ENCODE measurements around the gene KRTAP10-6.
"Not testable (repeated sequence)": the region's sequence is repeated elsewhere in the genome, so short reads cannot be mapped to it uniquely, and the experiment has no call there.

Gene KRTAP10-6, protein sequence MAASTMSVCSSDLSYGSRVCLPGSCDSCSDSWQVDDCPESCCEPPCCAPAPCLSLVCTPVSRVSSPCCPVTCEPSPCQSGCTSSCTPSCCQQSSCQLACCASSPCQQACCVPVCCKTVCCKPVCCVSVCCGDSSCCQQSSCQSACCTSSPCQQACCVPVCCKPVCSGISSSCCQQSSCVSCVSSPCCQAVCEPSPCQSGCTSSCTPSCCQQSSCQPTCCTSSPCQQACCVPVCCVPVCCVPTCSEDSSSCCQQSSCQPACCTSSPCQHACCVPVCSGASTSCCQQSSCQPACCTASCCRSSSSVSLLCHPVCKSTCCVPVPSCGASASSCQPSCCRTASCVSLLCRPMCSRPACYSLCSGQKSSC

DNA sequence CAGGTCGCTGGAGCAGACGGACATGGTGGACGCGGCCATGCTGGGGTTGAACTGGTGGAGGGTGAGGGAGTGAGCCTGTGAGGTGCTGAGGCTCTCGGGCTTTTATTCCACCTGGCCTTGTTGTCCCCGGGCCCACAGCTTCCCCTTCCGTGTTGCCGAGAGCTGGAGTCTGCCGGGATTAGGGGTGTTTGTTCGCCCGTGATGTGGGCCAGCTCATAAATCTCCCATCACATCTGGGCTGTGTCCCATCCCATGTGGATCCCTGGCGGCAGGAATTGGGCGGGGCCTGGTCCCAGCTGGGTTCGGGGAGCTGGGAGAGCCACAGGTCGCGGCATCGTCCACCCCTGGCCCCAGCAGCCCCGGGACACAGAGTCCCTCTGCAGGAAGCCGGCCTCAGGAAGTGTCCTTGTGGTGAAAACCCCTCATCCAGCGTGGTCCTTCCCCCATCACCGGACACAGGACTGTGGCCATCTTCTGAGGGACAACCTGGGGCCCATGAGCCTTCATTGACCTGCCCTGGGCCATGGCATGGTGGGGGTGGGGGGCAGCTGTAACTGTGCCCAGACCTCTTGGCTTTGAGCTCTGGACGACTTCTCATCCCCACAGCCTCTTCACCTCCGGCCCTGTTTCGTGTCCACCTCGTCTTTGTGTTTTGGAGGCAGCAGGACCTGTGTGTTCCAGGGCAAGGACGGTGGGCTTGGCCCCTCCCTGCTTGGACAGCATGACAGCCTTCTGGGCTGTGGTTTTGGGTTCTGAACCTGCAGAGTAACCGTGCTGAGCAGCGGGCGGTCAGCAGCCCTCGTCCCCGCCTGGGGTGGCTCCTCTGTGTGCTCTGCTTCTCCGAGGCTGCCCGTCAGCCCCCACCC lies at the start of gene KRTAP10-6:
KRTAP10-6 (minus strand) TSS at position 60 of the 866 bp plus-strand sequence; CDS start at position 39, 21 bp downstream.
- DNase-seq: no peak

DNA sequence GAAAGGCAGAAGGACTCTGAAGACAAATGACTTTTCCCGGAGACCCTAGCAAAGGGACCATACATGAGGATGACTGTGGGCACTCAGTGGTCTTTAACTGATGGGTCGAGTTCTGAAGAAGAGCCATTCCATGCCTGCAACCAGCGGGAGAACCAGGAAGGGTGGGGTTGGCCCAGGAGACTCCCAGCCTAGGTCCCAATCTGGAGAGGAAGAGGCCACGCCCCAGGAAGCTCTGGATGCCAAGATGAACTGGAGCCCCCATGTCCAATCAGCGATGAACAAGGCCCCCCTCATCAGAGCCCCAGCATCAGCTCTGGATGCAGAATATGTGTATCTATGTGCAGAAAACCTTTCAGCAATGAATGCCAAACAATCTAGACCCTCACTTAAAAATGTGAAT lies 48.5 kb upstream of the KRTAP10-6 start:
- no peak for DNase-seq

DNA sequence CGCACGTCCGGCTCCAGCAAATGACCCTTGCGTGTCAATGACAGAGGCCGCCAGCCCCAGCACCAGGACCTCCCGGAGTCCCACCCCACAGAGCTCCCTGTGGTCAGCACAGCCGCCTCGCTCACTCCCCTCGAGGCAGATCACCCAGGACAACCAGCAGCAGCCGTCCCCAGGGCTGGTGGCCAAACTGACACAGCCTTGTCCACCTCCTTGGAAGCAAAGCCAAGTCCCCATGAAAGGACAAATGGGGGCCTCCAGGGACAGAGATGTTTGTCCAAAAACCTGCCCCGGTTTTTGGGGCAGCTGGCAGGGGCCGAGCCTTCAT lies 47.0 kb upstream of the KRTAP10-6 start:
- no peak for DNase-seq

DNA sequence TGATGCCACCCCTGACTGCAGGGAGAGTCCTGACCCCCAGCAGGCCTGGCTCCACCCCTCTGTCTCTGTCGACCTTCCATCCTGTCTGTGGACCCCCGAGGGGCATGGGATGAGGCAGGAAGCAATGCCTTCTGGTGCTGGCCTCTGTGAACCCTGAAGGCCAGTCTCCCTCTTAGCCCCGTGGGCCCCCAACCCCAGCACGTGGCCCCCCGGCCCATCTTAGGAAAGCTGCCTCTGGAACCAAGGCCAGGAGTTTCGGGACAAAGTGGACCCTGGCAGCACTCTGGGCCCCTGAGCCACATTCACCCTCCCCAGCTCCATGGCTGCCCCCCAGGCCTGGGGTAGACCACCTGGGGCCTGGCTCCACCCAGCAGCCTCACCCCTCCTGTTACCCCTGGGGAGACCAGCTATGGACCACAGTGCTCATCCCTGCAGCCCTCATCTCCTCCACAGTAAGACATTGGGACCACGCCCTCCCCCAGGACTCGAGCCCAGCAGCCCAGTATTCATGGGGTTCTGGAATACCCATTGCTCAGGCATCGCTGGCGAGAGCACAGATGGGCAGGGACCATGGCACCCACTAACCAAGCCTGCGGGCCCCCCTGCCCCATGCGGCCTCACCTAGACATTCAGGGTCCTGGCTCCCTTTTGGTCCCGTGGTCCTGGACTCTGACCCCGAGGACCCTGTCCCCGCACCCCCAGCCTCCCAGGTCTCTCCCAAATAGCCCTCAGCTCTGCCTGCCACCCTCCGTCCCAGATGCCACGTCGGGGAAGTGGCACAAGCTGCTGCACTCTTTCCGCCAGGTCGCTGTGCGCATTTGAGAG lies 46.4 kb upstream of the KRTAP10-6 start:
- DNase-seq: not testable (repeated sequence)

DNA sequence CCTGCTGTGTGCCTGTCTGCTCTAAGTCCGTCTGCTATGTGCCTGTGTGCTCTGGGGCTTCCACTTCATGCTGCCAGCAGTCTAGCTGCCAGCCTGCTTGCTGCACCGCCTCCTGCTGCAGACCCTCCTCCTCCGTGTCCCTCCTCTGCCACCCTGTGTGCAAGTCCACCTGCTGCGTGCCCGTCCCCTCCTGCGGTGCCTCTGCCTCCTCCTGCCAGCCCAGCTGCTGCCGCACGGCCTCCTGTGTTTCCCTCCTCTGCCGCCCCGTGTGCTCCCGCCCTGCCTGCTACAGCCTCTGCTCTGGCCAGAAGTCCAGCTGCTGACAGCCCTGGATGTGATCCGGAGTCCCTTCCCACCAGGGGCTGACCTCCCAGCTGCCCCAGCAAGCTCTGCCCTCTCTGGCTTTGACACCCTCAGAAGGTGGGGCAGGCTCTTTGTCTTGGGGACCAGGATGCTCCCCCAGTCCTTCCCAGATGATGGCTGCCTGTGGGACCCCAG lies 45.6 kb upstream of the KRTAP10-6 start:
- not testable (repeated sequence) for DNase-seq

DNA sequence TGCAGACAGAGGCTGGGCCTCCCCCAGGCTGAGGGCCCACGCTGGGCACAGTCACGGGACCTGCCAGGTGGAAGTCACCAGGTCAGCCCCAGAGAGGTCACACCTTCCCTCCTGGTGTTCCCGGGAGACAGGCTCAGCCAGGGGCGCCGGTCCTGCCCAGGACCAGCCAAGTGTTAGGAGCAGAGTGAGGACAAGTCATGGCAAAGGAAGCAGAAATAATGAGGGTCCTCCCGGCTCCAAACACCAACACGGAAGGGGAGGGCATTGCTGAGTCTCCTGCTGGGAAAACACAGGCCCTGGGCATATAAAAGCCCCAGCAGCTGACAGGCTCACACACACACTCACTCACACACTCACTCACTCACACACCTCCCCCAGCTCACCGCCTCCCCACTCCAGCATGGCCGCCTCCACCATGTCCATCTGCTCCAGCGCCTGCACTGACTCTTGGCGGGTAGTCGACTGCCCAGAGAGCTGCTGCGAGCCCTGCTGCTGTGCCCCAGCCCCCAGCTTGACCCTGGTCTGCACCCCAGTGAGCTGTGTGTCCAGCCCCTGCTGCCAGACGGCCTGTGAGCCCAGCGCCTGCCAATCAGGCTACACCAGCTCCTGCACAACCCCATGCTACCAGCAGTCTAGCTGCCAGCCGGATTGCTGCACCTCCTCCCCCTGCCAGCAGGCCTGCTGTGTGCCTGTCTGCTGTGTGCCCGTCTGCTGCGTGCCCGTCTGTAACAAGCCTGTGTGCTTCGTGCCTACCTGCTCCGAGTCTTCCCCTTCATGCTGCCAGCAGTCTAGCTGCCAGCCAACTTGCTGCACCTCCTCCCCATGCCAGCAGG lies 44.9 kb upstream of the KRTAP10-6 start, which contains the start of gene KRTAP10-10:
KRTAP10-10 (plus strand) TSS at position 339 of the 833 bp plus-strand sequence; CDS start at position 401, 62 bp downstream.
- no peak for DNase-seq

DNA sequence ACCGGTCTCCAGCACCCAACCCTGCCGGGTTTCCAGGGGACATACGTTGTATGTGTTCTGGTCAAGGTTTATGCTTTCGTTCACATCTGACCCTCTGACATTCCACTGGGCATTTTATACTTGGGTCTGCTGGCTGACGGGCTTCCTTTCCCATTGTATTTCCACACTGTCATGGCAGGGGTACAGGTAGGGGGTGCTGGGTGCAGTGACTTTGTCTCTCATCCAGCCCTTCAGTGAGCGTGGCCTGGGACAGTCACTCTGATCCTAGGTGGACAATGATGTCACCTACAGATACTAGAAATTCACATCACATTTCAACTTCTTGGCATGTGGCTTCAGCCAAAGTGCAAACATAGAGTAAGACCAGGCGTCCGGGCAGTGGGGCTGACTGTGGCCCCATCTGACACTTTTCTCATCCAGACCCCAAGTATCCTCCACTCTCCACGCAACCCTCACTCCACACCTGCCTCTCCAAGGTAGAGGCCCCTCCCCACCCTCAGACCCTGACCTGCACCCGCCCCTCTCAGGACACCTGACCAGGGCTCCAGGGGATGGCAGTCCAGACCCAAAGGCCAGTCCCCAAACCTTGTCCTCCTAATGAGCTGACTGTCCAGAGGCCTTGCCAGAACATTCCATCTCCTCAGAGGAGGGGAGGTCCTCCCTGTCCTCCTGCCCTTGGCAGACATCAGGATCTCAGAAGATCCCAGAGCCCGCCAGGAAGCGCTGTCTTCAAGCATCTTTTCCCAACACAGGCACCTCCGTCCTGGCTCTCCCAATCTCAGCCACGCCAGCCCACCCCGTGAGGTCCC lies 44.1 kb upstream of the KRTAP10-6 start:
- no peak for DNase-seq

DNA sequence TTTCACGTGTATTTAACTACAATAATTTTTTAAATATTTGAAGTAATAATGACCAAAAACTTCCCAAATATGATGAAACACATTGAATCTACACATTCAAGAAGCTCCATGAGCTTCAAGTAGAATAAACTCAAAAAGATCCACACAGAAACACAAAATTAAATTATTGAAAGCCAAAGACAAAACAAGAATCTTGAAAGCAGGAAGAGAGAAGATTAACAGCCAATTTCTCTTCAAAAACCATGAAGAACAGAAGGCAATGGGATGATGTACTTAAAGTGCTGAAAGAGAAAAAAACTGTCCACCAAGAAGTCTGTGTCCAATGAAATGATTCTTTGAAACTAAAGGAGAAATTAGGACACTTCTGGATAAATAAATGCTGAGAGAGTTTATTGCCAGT lies 39.8 kb upstream of the KRTAP10-6 start:
- DNase-seq: no peak

DNA sequence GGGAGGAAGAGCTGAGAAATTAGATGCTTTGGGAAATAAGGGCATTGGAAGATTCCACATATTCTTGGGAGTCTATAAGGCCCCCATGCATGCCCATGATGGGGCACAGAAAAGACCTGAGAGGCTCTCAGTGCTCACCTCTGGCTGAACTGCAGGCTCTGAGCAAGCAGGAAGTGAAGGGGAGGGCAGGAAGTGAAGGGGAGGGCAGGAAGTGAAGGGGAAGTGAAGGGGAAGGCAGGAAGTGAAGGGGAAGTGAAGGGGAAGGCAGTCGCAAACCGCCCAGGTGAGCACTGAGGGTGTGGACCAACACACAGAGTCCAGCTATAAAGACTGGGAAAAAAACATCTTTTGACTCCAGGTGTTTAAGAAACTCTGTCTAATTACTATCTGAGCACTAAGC lies 38.1 kb upstream of the KRTAP10-6 start:
- no peak for DNase-seq

DNA sequence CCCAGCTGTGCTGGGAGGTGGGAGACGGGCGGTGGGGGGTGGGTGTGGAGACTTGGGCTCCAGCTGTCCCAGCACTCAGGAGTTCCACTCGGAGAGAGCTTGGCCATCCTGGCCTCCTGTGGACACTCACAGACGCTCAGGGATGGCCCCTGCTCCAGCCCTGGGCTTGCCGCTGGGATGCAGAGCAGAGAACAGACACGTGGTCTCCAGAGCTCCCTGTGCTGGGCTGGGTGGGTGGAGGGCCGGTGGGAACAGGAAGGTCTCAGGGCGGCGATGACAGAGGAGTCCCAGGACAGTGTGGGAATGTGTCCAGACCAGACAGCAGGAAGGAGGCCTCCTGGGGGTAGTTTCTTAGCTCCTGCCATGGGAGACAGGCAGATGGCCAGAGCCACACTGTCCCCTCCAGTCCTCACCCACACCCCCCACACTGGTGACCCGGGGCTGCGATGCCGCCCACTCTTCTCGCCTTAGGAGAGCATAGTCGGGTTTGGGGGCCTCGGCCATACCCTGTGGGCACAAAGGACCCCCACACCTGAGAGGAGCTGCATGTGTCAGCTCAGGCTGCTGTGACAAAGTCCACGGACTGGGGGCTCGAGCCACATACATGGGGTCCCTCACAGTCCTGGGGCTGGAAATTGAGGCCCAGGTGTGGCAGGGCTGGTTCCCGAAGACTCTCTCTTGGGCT lies 36.5 kb upstream of the KRTAP10-6 start:
- no peak for DNase-seq

DNA sequence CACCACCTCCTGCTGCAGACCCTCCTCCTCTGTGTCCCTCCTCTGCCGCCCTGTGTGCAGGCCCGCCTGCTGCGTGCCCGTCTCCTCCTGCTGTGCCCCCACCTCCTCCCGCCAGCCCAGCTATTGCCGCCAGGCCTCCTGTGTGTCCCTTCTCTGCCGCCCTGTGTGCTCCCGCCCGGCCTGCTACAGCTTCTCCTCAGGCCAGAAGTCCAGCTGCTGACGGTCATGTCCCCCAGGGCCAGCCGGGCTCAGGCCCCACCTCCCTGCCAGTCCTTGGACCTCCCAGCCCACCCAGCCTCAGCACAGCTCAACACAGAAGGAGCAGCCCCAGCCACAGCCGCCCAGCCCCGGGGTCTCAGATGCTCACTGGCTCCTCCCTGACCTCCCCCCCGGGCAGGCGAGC lies 35.5 kb upstream of the KRTAP10-6 start:
- DNase-seq: not testable (repeated sequence)

DNA sequence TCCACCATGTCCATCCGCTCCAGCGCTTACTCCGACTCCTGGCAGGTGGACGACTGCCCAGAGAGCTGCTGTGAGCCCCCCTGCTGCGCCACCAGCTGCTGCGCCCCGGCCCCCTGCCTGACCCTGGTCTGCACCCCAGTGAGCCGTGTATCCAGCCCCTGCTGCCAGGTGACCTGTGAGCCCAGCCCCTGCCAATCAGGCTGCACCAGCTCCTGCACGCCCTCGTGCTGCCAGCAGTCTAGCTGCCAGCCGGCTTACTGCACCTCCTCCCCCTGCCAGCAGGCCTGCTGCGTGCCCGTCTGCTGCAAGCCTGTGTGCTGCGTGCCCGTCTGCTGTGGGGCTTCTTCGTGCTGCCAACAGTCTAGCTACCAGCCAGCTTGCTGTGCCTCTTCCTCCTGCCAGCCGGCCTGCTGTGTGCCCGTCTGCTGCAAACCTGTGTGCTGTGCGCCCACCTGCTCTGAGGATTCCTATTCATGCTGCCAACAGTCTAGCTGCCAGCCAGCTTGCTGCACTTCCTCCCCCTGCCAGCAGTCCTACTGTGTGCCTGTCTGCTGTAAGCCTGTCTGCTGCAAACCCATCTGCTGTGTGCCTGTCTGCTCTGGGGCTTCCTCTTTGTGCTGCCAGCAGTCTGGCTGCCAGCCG lies 35.0 kb upstream of the KRTAP10-6 start:
- not testable (repeated sequence) for DNase-seq

DNA sequence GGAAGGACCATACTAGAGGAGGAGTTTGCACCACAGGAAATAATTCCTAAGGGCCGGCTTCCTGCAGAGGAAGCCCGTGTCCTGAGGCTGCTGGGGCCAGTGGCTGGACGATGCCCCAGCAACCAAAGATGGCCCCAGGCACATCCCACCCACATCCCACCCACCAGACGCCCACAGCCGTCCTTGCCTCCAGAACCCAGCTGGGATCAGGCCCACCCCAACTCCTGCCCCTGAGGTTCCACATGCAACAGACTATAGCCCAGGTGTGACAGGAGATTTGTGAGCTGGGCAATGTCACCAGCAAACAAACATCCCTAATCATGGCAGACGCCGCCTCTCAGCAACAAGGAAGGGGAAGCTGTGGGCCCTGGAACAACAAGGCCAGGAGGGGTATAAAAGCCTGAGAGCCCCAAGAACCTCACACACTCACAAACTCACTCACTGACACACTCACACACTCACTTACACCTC lies 34.4 kb upstream of the KRTAP10-6 start, which contains the start of gene KRTAP10-9:
KRTAP10-9 (plus strand) TSS at position 421 of the 471 bp plus-strand sequence. CDS start 79 bp downstream, outside the sequence.
- DNase-seq: no peak

DNA sequence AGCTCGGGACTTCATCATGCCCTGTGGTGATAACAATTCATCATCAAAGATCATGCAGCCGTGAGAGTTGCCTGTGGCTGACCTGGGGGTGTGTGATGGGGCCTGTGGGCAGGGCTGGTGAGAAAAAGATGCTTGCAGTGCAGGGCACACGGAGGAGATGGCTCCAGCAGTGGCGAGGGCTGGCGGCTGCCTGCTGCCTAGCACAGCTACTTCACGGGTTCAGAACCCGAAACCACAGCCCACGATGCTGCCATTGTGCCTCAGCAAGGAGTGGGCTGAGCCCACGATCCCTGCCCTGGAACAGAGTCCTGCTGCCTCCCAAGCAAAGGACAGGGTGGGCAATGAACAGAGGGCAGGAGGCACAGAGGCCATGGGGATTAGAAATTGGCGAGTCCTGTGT lies 34.0 kb upstream of the KRTAP10-6 start:
- no peak for DNase-seq

DNA sequence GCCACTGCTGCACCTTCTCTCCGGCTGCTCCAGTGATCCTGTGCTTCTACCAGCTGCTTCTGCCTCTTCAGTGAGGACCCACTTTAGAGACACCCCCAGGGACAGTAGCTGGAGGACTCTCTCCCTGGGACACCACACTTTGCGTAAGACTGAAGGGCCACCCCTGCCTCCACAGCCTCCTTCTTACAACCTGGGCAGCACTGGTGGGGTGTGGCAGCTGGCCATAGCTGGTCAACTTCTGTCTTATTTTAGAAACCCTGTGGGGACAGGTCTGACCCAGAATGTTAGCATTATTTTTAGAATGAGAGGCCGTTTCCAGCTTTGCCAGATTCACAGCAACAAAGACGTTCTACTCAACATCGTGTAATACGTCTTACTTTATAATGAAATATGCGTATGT lies 33.5 kb upstream of the KRTAP10-6 start:
- DNase-seq: no peak

DNA sequence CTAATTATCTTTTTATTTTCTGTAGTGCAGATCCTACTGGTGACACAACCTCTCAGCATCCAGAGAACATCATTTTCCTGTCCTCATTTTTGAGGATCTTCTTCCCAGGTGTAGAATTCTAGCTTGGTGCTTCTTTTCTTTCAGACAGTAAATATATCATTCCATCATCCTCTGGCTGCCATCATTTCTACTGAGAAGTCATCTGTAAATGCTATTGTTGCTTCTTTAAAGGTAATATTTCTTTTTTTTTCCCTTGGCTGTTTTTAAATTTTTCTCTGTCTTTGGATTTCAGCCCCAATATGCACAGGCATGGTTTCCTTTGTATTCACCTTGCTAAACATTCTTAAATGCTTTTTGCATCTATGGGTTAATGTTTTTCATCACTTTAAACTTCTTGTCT lies 31.3 kb upstream of the KRTAP10-6 start:
- DNase-seq: no peak

DNA sequence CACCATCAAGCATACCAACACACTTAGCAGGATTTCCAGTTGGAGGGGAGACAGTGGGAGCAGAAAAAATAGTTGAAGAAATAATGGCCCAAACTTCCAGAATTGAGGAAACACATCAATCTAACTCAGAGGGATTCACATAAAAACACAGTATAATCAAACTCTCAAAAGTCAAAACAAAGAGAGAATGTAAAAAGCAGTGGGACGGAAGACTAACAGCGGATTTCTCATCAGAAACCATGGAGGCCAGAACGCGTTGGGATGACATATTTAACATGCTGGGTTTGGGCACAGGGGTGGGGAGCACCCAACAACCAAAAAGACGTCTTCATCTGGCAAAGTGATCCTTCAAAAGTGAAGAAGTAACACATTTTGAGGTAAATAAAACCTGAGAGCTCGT lies 27.6 kb upstream of the KRTAP10-6 start:
- DNase-seq: no peak

DNA sequence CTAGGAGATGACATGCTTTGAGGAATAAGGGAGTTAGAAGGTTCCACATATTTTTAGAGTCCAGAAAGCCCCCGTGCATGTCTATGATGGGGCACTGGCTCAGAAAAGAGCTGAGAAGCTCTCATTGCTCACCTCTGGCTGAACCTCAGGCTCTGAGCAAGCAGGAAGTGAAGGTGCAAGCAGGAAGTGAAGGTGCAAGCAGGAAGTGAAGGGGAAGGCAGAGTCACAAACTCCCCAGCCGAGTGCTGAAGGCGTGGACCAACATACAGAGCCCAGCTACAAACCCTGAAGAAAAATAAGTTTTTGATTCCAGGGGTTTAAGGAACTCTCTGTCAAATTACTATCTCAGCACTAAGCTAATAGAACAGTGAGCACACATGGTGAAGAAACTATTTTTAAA lies 26.6 kb upstream of the KRTAP10-6 start:
- DNase-seq: no peak

DNA sequence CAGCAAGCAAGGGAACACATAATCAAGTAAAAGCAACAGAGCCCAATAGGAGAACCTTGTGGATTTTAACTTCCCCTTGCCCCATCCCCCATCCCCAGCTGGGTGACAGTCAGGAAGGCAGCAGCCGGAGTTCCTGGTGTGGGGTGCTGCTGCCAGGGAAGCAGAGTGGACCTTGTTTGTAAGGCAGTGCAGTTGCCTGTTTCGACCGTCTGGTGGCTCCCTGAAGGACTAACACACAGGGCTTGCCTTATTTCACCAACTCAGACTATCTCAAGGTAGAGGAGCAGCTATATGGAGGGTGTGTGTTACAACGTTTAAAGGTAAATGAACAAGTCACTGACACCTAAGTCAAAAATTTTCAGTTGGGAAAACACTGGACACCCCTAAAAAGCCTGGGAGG lies 26.2 kb upstream of the KRTAP10-6 start:
- no peak for DNase-seq

DNA sequence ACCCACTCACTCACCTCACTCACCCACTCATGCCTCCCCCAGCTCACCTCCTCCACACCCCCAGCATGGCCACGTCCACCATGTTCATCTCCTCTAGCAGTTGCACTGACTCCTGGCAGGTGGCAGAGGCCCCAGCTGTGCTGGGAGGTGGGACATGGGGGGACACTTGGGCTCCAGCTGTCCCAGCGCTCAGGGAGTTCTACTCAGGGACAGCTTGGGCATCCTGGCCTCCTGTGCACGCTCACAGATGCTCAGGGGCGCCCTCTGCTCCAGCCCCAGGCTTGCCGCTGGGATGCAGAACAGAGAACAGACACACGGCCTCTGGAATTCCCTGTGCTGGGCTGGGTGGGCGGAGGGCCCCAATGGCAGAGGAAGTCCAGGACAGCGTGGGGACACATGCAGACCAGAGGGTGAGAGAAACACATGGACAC lies 24.8 kb upstream of the KRTAP10-6 start:
- no peak for DNase-seq

Measured in midbrain (tissue), 1 donor.